NB4 (cell line): ENCODE data around the gene IFNE.

Source experiments
- DNase-seq: peaks from one replicate; pipeline ENCODE4 v3.0.0; 2010; ENCODE audit warnings: low read depth
- H3K4me3 ChIP-seq: one replicate; pipeline ENCODE4 v1.5.1; 2011; ENCODE audit warnings: mild to moderate bottlenecking, low read depth, low read length, moderate library complexity
- CTCF ChIP-seq: IDR thresholded peaks from one replicate; pipeline ENCODE4 v1.5.1; 2012; ENCODE audit warnings: low read depth, low read length
- MAX ChIP-seq: IDR thresholded peaks from 2 replicates; pipeline ENCODE4 v1.6.1; 2011; ENCODE audit warnings: low read depth, low read length
- MYC ChIP-seq: IDR thresholded peaks from 2 replicates; pipeline ENCODE4 v1.6.1; 2011; ENCODE audit warnings: low read depth, low read length
- POLR2A ChIP-seq: IDR thresholded peaks from 2 replicates; pipeline ENCODE4 v1.6.1; 2011; ENCODE audit warnings: mild to moderate bottlenecking; ENCODE audit not compliant: insufficient read length; ENCODE audit errors: extremely low read depth

IFNE gene

DNA sequence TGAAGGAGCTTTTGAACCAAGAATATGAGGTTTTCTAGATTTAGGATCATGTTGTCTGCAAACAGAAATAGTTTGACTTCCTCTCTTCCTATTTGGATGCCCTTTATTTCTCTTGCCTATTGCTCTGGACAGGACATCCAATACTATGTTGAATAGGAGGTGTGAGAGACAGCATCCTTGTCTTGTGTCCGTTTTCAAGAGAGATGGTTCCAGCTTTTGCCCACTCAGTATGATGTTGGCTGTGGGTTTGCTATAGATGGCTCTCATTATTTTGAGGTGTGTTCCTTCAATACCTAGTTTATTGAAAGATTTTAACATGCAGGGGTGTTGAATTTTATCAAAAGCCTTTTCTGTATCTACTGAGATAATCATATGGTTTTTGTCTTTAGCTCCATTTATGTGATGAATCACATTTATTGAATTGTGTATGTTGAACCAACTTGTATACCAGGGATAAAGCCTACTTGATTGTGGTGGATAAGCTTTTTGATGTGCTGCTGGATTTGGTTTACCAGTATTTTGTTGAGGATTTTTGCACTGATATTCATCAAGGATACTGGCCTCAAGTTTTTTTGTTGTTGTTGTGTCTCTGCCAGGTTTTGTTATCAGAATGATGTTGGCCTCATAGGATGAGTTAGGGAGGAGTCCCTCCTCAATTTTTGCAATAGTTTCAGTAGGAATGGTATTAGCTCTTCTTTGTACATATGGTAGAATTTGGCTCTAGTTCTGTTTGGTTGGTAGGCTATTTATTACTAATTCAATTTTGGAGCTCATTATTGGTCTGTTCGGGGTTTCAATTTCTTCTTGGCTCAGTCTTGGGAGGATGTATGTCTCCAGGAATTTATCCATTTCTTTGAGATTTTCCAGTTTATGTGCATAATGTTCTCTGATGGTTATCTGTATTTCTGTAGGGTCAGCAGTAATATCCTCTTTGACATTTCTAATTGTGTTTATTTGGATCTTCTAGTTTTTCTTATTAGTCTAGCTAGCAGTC, 41.2 kb upstream of the IFNE start:
- TF ChIP-seq POLR2A = no peak
- TF ChIP-seq MYC = no peak
- TF ChIP-seq CTCF = no peak
- no peak for TF ChIP-seq MAX
- H3K4me3 ChIP-seq = no peak overlapping the region
- DNase-seq = no peak

DNA sequence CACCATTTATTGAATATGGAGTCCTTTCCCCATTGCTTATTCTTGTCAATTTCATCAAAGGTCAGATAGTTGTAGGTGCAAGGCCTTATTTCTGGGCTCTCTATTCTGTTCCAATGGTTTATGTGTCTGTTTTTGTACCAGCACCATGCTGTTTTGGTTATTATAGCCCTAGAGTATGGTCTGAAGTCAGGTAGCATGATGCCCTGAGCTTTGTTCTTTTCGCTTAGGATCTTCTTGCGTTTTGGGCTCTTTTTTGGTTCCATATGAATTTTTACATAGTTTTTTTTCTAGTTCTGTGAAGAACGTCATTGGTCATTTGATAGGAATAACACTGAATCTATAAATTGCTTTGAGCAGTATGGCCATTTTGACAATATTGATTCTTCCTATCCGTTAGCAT, 40.2 kb upstream of the IFNE start:
- H3K4me3 ChIP-seq = no peak overlapping the region
- DNase-seq = no peak
- TF ChIP-seq MAX (no peak), POLR2A (no peak), CTCF (no peak), MYC (no peak)

- DNase-seq = no peak
- TF ChIP-seq CTCF (no peak), MYC (no peak), POLR2A (no peak), MAX (no peak)
- no peak overlapping the region for H3K4me3 ChIP-seq
Observed at GRCh38 chr9:21521448-21521847, 39.3 kb upstream of the IFNE start.

GRCh38 chr9:21520501-21521228, 38.6 kb upstream of the IFNE start:
- no peak for TF ChIP-seq MAX
- no peak for TF ChIP-seq CTCF
- TF ChIP-seq POLR2A = no peak
- no peak for TF ChIP-seq MYC
- no peak for DNase-seq
- no peak overlapping the region for H3K4me3 ChIP-seq

- DNase-seq = no peak
- no peak for TF ChIP-seq POLR2A
- no peak for TF ChIP-seq MAX
Observed at GRCh38 chr9:21519855-21520434, 37.8 kb upstream of the IFNE start.

More at GRCh38 chr9:21519855-21520434, 37.8 kb upstream of the IFNE start:
- H3K4me3 ChIP-seq = no peak overlapping the region
